Adrenal gland (tissue), 12 donors: ENCODE results near the gene MAZ. TPM values are rescaled to one million over a fixed set of nuclear protein-coding genes. Genes with fewer than 3 reads are reported as not detected.
A peak's percentile ranks its signal among the peaks of the same experiment; 100 is the strongest.

Source experiments
- DNase-seq, 7 donors: peaks; one replicate each; pipeline ENCODE4 v3.0.0-alpha.2; 2019 to 2020
- H3K27ac ChIP-seq, 5 donors: fragments of 200-600 bp; sonication (generic) in 4 of 5; 1 replicate in 3 of 5; 2 replicates in 2 of 5; pipeline versions ENCODE4 v1.5.1 to v1.8.0; 2016 to 2020; ENCODE audit warnings: mild to moderate bottlenecking in 1 of 5
- H3K27me3 ChIP-seq: fragments of 200-600 bp; 2 replicates; pipeline ENCODE4 v1.8.0; 2021
- H3K36me3 ChIP-seq, 2 donors: fragments of 200-600 bp; replicated peaks in 1 of 2; 1 replicate in 1 of 2; 2 replicates in 1 of 2; pipeline versions ENCODE4 v1.5.1 to v1.8.0; 2018 to 2022
- H3K4me1 ChIP-seq, 2 donors: fragments of 200-600 bp; replicated peaks in 1 of 2; 1 replicate in 1 of 2; 2 replicates in 1 of 2; pipeline versions ENCODE4 v1.5.1 to v1.8.0; 2018 to 2021
- H3K4me3 ChIP-seq, 4 donors: fragments of 200-600 bp; sonication (generic) in 3 of 4; one replicate each; pipeline ENCODE4 v1.5.1; 2016 to 2018
- H3K9me3 ChIP-seq, 3 donors: fragments of 200-600 bp; sonication (generic) in 1 of 3; replicated peaks in 1 of 3; 1 replicate in 2 of 3; 2 replicates in 1 of 3; pipeline versions ENCODE4 v1.5.1 to v1.8.0; 2016 to 2021
- POLR2A ChIP-seq, 2 donors: fragments of 450-650 bp; IDR thresholded peaks; one replicate each; pipeline ENCODE4 v1.6.1; 2017; ENCODE audit warnings: antibody characterized with exemption in 2 of 2, mild to moderate bottlenecking in 2 of 2, moderate library complexity in 1 of 2
- WGBS, 4 donors: extraction: QIAGEN DNeasy Blood & Tissue Kit in 2 of 4; methylation state at CpG; one replicate each; pipeline versions ENCODE4 v1.1.5 to v1.1.7; 2013 to 2017; 5-methylcytosine and 5-hydroxymethylcytosine counted together
- intact Hi-C, 2 donors: fragments of 100-400 bp; cut with DNase I; formaldehyde crosslinking; loops; one replicate each; pipeline versions ENCODE4 v1.14.1 to v1.15.0; 2022 to 2023
- polyA plus RNA-seq, 3 donors: library from polyadenylated mRNA; stranded (reverse); fragments of 200-250 nt in 2 of 3; fragments of 350-450 nt in 1 of 3; fragmentation: Illumina TruSeq in 1 of 3; extraction: RNeasy Lipid Tissue Mini Kit (QIAGEN cat#74804) in 1 of 3; gene quantifications; one replicate each; pipeline ENCODE4 v1.2.3, GENCODE V29; 2013 to 2014
- total RNA-seq, 9 donors: library from RNA; depleted of rRNA in 4 of 9; stranded (reverse); fragments of >200 nt in 4 of 9; fragments of 120-200 nt in 1 of 9; fragmentation: NEBNext Ultra II Directional in 1 of 9; extraction: Animal tissue kit (Norgen Biotek cat#: 25700) in 1 of 9; gene quantifications; one replicate each; pipeline versions ENCODE4 v1.1.0 to v1.2.4, GENCODE V29; 2013 to 2023
- TF ChIP-seq, protein P1 (sequence below), 6 experiments: fragments of 450-650 bp in 4 of 6; fragments of 200-600 bp in 2 of 6; sonication (generic) in 1 of 6; IDR thresholded peaks; 1 replicate in 5 of 6; 2 replicates in 1 of 6; pipeline versions ENCODE4 v1.5.1 to v1.8.0; 2016 to 2021; ENCODE audit warnings: antibody characterized with exemption in 6 of 6, mild to moderate bottlenecking in 2 of 6, moderate library complexity in 1 of 6
- donor health status: healthy with polysubstance abuse.
- donor health status: Bipolar disorder and iron deficiency.
- donor health status: DM: yes; HTN: yes; CAD: no.
- donor health status: DM: no; HTN: no; CAD: no.
- donor health status: DM: no; HTN: no; CAD: no.
- donor health status: DM: yes; HTN: yes; CAD: no.

MAZ gene
- total and polyA plus RNA-seq, 12 donors: 78.8 to 304 (median 143) TPM

DNA sequence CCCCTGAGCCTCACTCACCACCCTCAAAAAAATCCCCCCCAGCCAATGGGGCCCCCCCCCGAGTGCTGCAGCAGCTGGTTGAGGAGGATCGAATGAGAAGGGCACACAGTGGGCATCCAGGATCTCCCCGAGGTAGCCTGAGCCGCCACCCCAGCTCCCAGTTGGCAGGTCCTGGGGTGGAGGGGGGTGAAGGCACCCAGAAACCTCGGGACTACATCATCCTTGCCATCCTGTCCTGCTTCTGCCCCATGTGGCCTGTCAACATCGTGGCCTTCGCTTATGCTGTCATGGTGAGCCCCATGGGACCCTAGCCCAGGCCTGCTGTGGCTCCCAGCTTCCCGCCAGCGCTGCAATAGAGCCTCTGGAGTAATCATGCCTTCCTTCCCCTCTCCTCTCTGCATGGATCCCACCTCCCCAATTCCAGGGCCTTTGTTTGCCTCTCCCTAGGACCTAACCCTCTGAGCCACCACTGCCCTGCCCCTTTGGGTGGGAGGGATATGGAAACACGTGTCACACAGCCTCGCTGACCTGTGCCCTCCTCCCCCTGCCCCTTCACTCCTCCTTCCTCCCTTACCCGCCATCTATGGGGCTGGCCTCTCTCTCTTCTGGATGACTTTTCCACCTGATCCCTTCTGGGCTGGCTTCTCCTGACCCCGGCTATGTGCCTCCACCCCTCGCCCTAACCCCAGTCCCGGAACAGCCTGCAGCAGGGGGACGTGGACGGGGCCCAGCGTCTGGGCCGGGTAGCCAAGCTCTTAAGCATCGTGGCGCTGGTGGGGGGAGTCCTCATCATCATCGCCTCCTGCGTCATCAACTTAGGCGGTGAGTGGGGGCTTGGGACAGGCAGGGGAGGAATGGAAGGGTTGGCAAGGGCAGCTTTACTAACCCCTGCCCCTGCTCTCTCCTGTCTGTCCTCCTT lies 7.6 kb downstream of the MAZ start:
- peaks cover 28 to 63% of the 10 kb centered on the region in 2 donors for H3K4me1 ChIP-seq
- no peaks in the 10 kb centered on the region for H3K27me3 ChIP-seq
- TF ChIP-seq, protein P1, sequence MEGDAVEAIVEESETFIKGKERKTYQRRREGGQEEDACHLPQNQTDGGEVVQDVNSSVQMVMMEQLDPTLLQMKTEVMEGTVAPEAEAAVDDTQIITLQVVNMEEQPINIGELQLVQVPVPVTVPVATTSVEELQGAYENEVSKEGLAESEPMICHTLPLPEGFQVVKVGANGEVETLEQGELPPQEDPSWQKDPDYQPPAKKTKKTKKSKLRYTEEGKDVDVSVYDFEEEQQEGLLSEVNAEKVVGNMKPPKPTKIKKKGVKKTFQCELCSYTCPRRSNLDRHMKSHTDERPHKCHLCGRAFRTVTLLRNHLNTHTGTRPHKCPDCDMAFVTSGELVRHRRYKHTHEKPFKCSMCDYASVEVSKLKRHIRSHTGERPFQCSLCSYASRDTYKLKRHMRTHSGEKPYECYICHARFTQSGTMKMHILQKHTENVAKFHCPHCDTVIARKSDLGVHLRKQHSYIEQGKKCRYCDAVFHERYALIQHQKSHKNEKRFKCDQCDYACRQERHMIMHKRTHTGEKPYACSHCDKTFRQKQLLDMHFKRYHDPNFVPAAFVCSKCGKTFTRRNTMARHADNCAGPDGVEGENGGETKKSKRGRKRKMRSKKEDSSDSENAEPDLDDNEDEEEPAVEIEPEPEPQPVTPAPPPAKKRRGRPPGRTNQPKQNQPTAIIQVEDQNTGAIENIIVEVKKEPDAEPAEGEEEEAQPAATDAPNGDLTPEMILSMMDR (IDR thresholded peaks at IDR 0.05): no peak
- no peak for TF ChIP-seq POLR2A (IDR thresholded peaks at IDR 0.05)
- H3K27ac ChIP-seq: peak overlapping the region in 2 of 5 donors; percentile 21 to 97
- DNase-seq: peak in 4 of 7 donors; percentile 25 to 50 (median 39)
- no peaks in the 10 kb centered on the region for H3K9me3 ChIP-seq
- no peak overlapping the region for H3K4me3 ChIP-seq
- 72 to 80% (median 78%) methylated on average over 17 to 24 of the region's 24 CpGs for WGBS, 4 donors
- H3K36me3 ChIP-seq: peaks cover 0 to 25% of the 10 kb centered on the region in 2 donors
- intact Hi-C loops: no loop called here

DNA sequence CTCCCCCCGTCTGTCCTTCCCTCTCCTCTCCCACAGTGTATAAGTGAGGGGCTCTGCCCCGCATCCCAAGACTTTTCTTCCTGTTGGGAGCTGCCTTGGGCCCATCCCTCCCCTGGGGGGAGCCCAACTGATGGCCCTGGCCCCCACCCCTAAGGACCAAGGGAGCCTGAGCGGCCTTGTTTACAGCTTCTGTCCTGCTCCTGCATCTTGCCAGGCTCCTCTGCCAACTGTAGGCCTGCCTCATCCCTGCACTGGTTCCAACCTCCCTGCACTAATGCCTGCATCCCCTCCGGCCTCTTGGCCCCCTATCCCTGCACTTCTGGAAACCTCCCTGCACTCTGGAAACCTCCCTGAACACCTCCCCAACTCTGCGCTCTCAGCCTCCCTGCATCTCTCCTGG lies 8.3 kb downstream of the MAZ start:
- Histone ChIP-seq H3K36me3 (peaks cover 0 to 24% of the 10 kb centered on the region in 2 donors), H3K27me3 (no peaks in the 10 kb centered on the region), H3K9me3 (no peaks in the 10 kb centered on the region), H3K4me3 (no peak overlapping the region), H3K27ac (peak overlapping the region in 1 of 5 donors; percentile 97), H3K4me1 (peaks cover 21 to 63% of the 10 kb centered on the region in 2 donors)
- no peak for TF ChIP-seq POLR2A (IDR thresholded peaks at IDR 0.05)
- TF ChIP-seq, protein P1 (IDR thresholded peaks at IDR 0.05): no peak
- intact Hi-C loops: no loop called here
- WGBS, 4 donors: 77 to 94% (median 86%) methylated on average over 5 of the region's 5 CpGs
- peak in 3 of 7 donors; percentile 13 to 59 (median 19) for DNase-seq

DNA sequence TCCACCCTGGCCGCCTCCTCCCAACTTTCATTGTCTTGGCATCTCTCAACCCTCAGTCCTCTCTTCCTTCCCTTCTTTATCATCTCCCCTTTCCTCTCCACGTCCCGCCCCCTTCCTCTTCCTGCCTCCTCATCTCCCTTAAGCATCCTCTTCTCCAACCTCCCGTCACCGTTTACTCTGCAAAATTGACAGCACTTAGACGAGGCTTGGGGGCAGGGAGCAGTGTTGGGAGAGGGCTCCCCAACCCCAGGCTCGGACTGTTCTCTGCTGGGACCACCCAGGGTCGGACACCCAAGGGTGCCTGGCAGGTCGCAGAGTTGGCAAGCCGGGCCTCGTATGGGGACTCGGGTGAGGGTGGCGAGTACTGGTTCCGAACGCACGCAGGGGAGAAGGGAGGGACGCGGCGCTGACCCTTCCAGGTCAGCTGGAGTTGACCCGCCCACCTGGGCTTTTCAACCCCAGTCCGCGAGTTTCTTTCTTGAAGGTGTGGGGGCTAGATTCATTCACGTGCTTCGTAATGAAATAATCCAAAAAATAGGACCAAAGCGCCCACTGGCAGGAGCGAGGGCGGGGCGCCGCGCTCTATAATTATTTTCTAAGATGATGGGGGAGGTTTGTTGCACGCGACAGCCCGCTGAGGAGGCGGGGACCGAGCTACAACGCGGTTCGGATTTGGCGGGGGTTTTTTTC lies 8.8 kb downstream of the MAZ start:
- Histone ChIP-seq H3K9me3 (no peaks in the 10 kb centered on the region), H3K27ac (peak overlapping the region in 4 of 5 donors; percentile 45 to 97 (median 66)), H3K36me3 (peaks cover 0 to 19% of the 10 kb centered on the region in 2 donors), H3K4me3 (peak overlapping the region in 1 of 4 donors; percentile 47), H3K27me3 (no peaks in the 10 kb centered on the region), H3K4me1 (peaks cover 21 to 63% of the 10 kb centered on the region in 2 donors)
- WGBS, 4 donors: 4 to 9% (median 6%) methylated on average over 32 to 39 of the region's 39 CpGs
- DNase-seq: peak in 6 of 7 donors; percentile 51 to 79 (median 60)
- intact Hi-C loops: no loop called here
- no peak for TF ChIP-seq POLR2A (IDR thresholded peaks at IDR 0.05)
- TF ChIP-seq, protein P1 (IDR thresholded peaks at IDR 0.05): no peak
